Spleen (tissue), 11 donors: ENCODE measurements around the gene ATP2C2. TPM values are rescaled to one million over a fixed set of nuclear protein-coding genes. Genes with fewer than 3 reads are reported as not detected.

ENCODE experiments used
- DNase-seq: peaks from one replicate; pipeline ENCODE4 v3.0.0-alpha.2; 2020
- H3K27ac ChIP-seq, 8 donors: fragments of 200-600 bp; sonication (generic) in 7 of 8; 1 replicate in 4 of 8; 2 replicates in 4 of 8; pipeline versions ENCODE4 v1.5.0 to v1.8.0; 2016 to 2021; ENCODE audit warnings: inconsistent platforms in 4 of 8, mild to moderate bottlenecking in 4 of 8, moderate library complexity in 1 of 8
- H3K27me3 ChIP-seq, 7 donors: fragments of 200-600 bp; sonication (generic) in 6 of 7; replicated peaks in 1 of 7; 1 replicate in 4 of 7; 2 replicates in 3 of 7; pipeline versions ENCODE4 v1.5.0 to v1.8.0; 2016 to 2021; ENCODE audit warnings: inconsistent platforms in 3 of 7, mild to moderate bottlenecking in 1 of 7
- H3K36me3 ChIP-seq, 6 donors: fragments of 200-600 bp; sonication (generic) in 5 of 6; 1 replicate in 4 of 6; 2 replicates in 2 of 6; pipeline versions ENCODE4 v1.5.0 to v1.8.0; 2016 to 2021; ENCODE audit warnings: inconsistent platforms in 2 of 6
- H3K4me1 ChIP-seq, 6 donors: fragments of 200-600 bp; sonication (generic) in 5 of 6; 1 replicate in 3 of 6; 2 replicates in 3 of 6; pipeline versions ENCODE4 v1.5.0 to v1.8.0; 2016 to 2021; ENCODE audit warnings: inconsistent platforms in 3 of 6
- H3K4me3 ChIP-seq, 8 donors: fragments of 200-600 bp; sonication (generic) in 7 of 8; 1 replicate in 4 of 8; 2 replicates in 4 of 8; pipeline versions ENCODE4 v1.5.0 to v1.8.0; 2016 to 2021; ENCODE audit warnings: inconsistent platforms in 4 of 8, mild to moderate bottlenecking in 4 of 8, moderate library complexity in 2 of 8
- H3K9me3 ChIP-seq, 8 donors: fragments of 200-600 bp; sonication (generic) in 7 of 8; 1 replicate in 4 of 8; 2 replicates in 4 of 8; pipeline versions ENCODE4 v1.5.0 to v1.8.0; 2016 to 2021; ENCODE audit warnings: inconsistent platforms in 4 of 8
- POLR2A ChIP-seq, 3 donors: fragments of 450-650 bp; IDR thresholded peaks; one replicate each; pipeline ENCODE4 v1.5.1; 2017; ENCODE audit warnings: antibody characterized with exemption in 3 of 3, mild to moderate bottlenecking in 1 of 3
- POLR2AphosphoS5 ChIP-seq, 3 donors: sonication (generic); formaldehyde crosslinking; IDR thresholded peaks; one replicate each; pipeline ENCODE4 v1.5.1; 2017; ENCODE audit warnings: antibody characterized with exemption in 3 of 3
- WGBS, 5 donors: extraction: QIAGEN DNeasy Blood & Tissue Kit in 3 of 5; methylation state at CpG; one replicate each; pipeline versions ENCODE4 v1.1.5 to v1.1.7; 2013 to 2018; 5-methylcytosine and 5-hydroxymethylcytosine counted together
- intact Hi-C: fragments of 100-400 bp; cut with DNase I; formaldehyde crosslinking; loops from one replicate; pipeline ENCODE4 v1.15.0; 2023; ENCODE audit warnings: low total_unique reads
- polyA plus RNA-seq, 3 donors: library from polyadenylated mRNA; stranded (reverse); fragments of 200-250 nt; gene quantifications; one replicate each; pipeline ENCODE4 v1.2.1, GENCODE V29; 2013
- total RNA-seq, 7 donors: library from RNA; depleted of rRNA in 3 of 7; stranded (reverse); fragments of >200 nt in 3 of 7; fragmentation: NEBNext Ultra II Directional in 4 of 7; extraction: Animal tissue kit (Norgen Biotek cat#: 25700) in 4 of 7; gene quantifications; one replicate each; pipeline versions ENCODE4 v1.1.0 to v1.2.1, GENCODE V29; 2016 to 2021
- TF ChIP-seq, protein P1 (sequence below), 11 experiments: fragments of 200-600 bp in 7 of 11; fragments of 450-650 bp in 4 of 11; sonication (generic) in 4 of 11; IDR thresholded peaks in 8 of 11; conservative IDR thresholded peaks in 3 of 11; 1 replicate in 7 of 11; 2 replicates in 4 of 11; pipeline versions ENCODE4 v1.4.0 to v1.8.0; 2016 to 2021; ENCODE audit warnings: antibody characterized with exemption in 11 of 11, inconsistent platforms in 4 of 11, mild to moderate bottlenecking in 1 of 11
- donor health status: healthy with polysubstance abuse.
- donor health status: DM: no; HTN: no; CAD: no; lungs with moderate emphysema.
- donor health status: DM: no; HTN: no; CAD: no.
- donor health status: Bipolar disorder and iron deficiency.
- donor health status: healthy.
- donor health status: DM: no; HTN: no; CAD: no.
- donor health status: DM: yes; HTN: yes; CAD: no.

ATP2C2 gene
- total and polyA plus RNA-seq, 10 donors: 0.09 to 8.1 (median 1.2) TPM

DNA sequence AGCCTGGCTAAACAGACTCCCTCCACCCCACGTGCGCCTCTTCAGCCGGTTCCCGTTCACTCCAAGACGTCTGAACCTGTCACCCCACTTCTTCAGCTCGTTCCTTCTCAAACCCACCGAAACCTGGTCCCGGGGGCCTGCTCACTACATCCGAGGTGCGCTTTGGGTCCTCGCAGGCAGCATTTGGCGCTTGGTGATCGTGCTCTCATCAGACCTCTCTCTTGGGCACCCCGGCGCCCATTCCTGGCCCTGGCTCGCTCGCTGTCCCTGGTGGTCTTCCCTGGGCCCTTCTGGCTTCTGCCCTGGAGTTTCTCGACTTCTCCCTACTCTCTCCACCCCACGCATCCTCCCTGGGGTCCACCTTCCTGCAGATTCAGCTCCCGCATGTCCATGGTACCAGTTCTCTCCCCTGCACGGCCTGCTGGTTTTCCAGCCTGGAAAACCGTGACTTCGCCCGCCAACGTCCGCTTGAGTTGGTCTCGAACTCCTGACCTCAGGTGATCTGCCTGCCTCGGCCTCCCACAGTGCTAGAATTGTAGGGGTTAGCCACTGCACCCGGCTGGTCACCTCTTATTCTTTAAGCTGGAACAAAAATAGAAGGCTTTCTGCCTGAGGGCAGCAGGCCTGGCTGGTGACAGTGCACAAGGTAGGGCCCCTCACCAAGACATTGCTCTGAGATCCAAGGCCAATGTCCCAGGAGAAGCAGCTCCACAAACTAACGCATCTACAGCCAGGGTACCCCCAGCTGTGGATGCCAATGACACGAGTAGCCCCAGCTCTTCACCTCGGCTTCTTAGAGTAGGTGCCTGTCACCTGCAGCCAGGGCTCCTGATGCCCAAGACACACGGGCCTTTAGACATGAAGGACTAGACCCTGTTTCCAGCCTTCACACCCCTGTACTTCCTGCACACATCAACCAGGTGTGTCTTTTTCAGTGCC, 137.2 kb downstream of the ATP2C2 start:
- TF ChIP-seq POLR2A (IDR thresholded peaks at IDR 0.05): no peak
- TF ChIP-seq, protein P1, sequence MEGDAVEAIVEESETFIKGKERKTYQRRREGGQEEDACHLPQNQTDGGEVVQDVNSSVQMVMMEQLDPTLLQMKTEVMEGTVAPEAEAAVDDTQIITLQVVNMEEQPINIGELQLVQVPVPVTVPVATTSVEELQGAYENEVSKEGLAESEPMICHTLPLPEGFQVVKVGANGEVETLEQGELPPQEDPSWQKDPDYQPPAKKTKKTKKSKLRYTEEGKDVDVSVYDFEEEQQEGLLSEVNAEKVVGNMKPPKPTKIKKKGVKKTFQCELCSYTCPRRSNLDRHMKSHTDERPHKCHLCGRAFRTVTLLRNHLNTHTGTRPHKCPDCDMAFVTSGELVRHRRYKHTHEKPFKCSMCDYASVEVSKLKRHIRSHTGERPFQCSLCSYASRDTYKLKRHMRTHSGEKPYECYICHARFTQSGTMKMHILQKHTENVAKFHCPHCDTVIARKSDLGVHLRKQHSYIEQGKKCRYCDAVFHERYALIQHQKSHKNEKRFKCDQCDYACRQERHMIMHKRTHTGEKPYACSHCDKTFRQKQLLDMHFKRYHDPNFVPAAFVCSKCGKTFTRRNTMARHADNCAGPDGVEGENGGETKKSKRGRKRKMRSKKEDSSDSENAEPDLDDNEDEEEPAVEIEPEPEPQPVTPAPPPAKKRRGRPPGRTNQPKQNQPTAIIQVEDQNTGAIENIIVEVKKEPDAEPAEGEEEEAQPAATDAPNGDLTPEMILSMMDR (IDR thresholded peaks at IDR 0.05 in 8 of 11, conservative IDR thresholded peaks at IDR 0.05 in 3 of 11): no peak
- Histone ChIP-seq H3K9me3 (no peaks in the 10 kb centered on the region), H3K36me3 (peaks cover 0 to 9% (median 0%) of the 10 kb centered on the region in 6 donors), H3K4me1 (peaks cover 23 to 55% (median 39%) of the 10 kb centered on the region in 6 donors), H3K27ac (peak overlapping the region; percentile 49 to 89 (median 80)), H3K4me3 (peak overlapping the region; percentile 36 to 82 (median 68)), H3K27me3 (no peaks in the 10 kb centered on the region)
- WGBS, 5 donors: 71 to 79% (median 75%) methylated on average over 32 to 33 of the region's 33 CpGs
- peak; percentile 86 for DNase-seq
- intact Hi-C loops: no loop called here

DNA sequence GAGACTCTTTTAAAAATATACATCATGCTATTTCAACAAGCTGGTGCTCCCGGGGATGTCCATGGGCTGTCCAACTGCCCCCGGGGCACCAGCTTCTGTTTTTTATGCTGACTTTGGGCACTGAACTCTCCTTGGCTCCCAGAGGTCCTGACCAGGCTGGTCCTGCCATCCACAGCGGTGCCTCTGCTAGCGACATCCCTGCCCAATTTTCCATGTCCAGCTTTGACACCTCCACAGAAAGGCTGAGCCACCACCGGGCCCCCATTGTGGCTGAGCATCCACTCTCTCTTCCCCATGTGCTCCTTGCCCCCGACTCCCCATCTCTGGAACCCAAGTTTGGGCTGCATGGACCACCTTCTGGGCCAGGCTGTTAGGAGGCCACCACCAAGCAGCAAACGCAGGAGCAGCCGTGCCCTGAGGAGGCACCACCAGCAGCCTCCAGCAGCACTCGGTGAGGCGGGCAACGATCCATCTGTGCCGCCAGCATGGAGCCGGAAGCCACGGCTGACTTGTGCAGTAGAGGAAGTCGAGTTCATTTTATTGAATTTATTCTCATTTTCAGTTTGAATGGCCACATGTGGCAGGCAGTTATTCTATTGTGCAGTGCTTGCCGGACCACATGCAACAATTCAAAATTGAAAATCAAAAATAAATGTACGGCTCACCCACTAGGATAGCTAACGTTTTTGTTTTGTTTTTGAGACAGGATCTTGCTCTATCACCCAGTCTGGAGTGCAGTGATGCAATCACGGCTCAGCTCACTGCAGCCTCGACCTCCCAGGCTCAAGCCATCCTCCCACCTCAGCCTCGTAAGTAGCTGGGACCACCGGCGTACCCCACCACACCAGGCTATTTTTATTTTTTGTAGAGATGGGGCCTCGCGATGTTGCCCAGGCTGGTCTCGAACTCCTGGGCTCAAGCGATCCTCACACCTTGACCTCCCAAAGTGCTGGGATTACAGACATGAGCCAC, 139.0 kb downstream of the ATP2C2 start:
- Histone ChIP-seq H3K27ac (peak overlapping the region in 3 of 8 donors; percentile 40 to 56 (median 42)), H3K9me3 (no peaks in the 10 kb centered on the region), H3K4me3 (peak overlapping the region in 4 of 8 donors; percentile 1 to 47 (median 12)), H3K4me1 (peaks cover 32 to 71% (median 52%) of the 10 kb centered on the region in 6 donors), H3K27me3 (no peaks in the 10 kb centered on the region), H3K36me3 (peaks cover 0 to 2% (median 0%) of the 10 kb centered on the region in 6 donors)
- intact Hi-C loops: no loop called here
- WGBS, 5 donors: 61 to 69% (median 68%) methylated on average over 27 of the region's 27 CpGs
- TF ChIP-seq POLR2A (IDR thresholded peaks at IDR 0.05) (no peak), POLR2AphosphoS5 (IDR thresholded peaks at IDR 0.05) (peak in 2 of 3 donors; percentile 38 to 69)
- TF ChIP-seq, protein P1 (IDR thresholded peaks at IDR 0.05 in 8 of 11, conservative IDR thresholded peaks at IDR 0.05 in 3 of 11): no peak
- DNase-seq: peak; percentile 87

DNA sequence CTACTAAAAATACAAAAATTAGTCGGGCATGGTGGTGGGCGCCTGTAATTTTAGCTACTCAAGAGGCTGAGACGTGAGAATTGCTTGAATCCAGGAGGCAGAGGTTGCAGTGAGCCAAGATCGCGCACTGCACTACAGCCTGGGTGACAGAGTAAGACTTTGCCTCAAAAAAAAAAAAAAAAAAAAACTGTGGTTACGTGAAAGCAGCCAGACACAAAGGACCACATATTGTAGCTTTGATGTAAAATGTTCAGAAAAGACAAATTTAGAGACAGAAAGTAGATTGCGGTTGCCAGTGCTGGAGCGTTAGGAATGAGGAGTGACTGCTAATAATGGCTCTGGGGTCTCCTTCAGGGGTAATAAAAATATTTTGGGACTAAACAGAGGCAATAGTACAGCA, 140.2 kb downstream of the ATP2C2 start:
- H3K4me3 ChIP-seq: no peak overlapping the region
- DNase-seq: no peak
- no peak overlapping the region for H3K27ac ChIP-seq
- no peaks in the 10 kb centered on the region for H3K36me3 ChIP-seq
- 68 to 85% (median 78%) methylated on average over 8 of the region's 8 CpGs for WGBS, 5 donors
- intact Hi-C loops: no loop called here
- TF ChIP-seq, protein P1 (IDR thresholded peaks at IDR 0.05 in 8 of 11, conservative IDR thresholded peaks at IDR 0.05 in 3 of 11): no peak
- TF ChIP-seq POLR2A (IDR thresholded peaks at IDR 0.05) (no peak), POLR2AphosphoS5 (IDR thresholded peaks at IDR 0.05) (no peak)
- H3K9me3 ChIP-seq: no peaks in the 10 kb centered on the region
- peaks cover 32 to 77% (median 51%) of the 10 kb centered on the region in 6 donors for H3K4me1 ChIP-seq
- no peaks in the 10 kb centered on the region for H3K27me3 ChIP-seq
